Sigmoid colon (tissue), 3 donors: ENCODE measurements around the gene TMEM271.
"Not testable (repeated sequence)": the region's sequence is repeated elsewhere in the genome, so short reads cannot be mapped to it uniquely, and the experiment has no call there.

Source experiments
- POLR2A ChIP-seq, 2 donors: fragments of 450-650 bp; IDR thresholded peaks; one replicate each; pipeline ENCODE4 v1.6.1; 2016; ENCODE audit warnings: antibody characterized with exemption in 2 of 2, mild to moderate bottlenecking in 2 of 2, moderate library complexity in 2 of 2
- TF ChIP-seq, protein P1 (sequence below), 4 experiments: fragments of 450-650 bp in 3 of 4; fragments of 200-600 bp in 1 of 4; IDR thresholded peaks; one replicate each; pipeline ENCODE4 v1.5.1; 2016 to 2019; ENCODE audit warnings: antibody characterized with exemption in 4 of 4, mild to moderate bottlenecking in 3 of 4, moderate library complexity in 2 of 4

DNA sequence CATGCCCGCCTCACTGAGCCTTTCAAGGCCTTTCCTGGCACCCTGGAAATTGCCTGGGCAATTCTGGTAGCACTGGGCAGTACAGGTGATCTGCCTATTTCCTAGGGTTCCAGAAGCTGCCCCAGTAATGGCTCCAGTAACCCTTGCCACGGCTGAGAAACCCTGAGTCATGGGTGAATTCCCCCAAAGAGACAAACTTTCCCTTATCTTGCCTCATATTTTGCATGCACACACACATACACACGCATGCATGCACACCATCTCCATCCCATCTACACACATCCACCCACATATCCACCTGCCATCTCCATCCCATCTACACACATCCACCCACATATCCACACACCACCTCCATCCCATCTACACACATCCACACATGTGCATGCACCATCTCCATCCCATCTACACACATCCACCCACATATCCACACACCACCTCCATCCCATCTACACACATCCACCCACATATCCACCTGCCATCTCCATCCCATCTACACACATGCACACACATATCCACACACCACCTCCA lies 21.2 kb downstream of the TMEM271 start:
- TF ChIP-seq POLR2A (IDR thresholded peaks at IDR 0.05): not testable (repeated sequence)
- TF ChIP-seq, protein P1, sequence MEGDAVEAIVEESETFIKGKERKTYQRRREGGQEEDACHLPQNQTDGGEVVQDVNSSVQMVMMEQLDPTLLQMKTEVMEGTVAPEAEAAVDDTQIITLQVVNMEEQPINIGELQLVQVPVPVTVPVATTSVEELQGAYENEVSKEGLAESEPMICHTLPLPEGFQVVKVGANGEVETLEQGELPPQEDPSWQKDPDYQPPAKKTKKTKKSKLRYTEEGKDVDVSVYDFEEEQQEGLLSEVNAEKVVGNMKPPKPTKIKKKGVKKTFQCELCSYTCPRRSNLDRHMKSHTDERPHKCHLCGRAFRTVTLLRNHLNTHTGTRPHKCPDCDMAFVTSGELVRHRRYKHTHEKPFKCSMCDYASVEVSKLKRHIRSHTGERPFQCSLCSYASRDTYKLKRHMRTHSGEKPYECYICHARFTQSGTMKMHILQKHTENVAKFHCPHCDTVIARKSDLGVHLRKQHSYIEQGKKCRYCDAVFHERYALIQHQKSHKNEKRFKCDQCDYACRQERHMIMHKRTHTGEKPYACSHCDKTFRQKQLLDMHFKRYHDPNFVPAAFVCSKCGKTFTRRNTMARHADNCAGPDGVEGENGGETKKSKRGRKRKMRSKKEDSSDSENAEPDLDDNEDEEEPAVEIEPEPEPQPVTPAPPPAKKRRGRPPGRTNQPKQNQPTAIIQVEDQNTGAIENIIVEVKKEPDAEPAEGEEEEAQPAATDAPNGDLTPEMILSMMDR (IDR thresholded peaks at IDR 0.05): not testable (repeated sequence)
